GM21528 (cell line): ENCODE measurements around the gene GRID1.
"Not testable (repeated sequence)": the region's sequence is repeated elsewhere in the genome, so short reads cannot be mapped to it uniquely, and the experiment has no call there.

Experiments used
- ATAC-seq: cut with Tn5 transposase; IDR thresholded peaks from one replicate; pipeline ENCODE4 v1.9.1; 2021; ENCODE audit warnings: mild to moderate bottlenecking, moderate library complexity; ENCODE audit not compliant: unreplicated experiment, low FRiP score

GRID1 gene

DNA sequence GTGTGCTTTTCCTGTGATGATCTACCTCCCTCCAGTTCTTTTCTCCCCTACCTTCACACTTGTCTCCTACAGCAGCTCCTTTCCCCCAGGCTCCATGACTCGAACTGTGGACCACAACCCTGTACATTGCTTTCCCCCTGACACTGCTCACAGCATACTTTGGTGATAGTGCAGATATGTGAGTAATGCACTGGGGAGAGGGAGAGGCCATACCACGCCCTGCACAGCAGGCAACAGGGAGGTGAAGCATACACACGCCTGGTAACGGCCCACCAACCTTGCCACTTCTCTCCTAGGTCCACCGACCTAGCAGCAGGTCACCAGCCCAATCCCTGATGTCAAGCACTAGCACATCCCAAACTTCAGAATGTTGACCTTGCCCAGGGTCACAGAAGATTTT lies 238.2 kb downstream of the GRID1 start:
- no peak for ATAC-seq

- ATAC-seq = no peak
Observed at GRCh38 chr10:86127274-86127819, 239.2 kb downstream of the GRID1 start.

DNA sequence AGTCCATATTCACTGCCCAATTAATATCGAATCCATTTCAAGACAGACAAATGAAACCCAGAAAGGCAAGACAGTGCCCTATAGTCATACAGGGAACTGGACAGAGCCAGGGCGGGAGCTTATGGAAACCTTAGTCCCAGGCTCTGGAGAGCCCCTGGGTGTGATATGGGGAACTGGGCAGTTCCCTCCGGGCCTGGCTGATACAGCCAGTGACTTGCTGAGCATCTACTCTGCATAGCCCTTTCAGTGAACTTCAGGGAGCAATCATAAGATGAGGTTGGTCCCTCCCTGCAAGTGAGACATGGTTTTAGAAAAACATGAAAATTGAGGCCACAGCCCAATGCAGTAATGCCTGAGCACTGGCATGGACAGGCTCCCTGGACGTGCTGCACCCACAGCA lies 241.9 kb downstream of the GRID1 start:
- ATAC-seq = no peak

- no peak for ATAC-seq
Observed at GRCh38 chr10:86123715-86124114, 242.9 kb downstream of the GRID1 start.

DNA sequence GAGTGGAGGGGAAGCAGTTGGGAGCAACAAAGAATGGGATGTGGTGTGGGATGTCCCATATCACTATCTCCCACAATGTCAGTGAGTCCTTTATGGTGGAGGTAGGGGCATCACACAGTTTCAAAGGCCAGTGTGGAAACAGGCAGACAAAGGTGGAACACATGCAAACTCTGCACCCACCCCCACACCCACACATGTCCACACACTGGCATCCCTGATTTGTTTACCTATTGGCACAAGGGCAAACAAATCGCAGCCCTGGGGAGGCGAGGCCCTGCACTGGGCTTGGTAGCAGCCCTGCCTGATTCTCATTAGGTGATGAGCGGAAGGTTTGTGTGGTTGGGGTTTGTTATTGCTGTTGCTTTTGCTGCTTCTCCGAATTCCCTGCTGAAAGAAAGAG lies 243.3 kb downstream of the GRID1 start:
- ATAC-seq = no peak

DNA sequence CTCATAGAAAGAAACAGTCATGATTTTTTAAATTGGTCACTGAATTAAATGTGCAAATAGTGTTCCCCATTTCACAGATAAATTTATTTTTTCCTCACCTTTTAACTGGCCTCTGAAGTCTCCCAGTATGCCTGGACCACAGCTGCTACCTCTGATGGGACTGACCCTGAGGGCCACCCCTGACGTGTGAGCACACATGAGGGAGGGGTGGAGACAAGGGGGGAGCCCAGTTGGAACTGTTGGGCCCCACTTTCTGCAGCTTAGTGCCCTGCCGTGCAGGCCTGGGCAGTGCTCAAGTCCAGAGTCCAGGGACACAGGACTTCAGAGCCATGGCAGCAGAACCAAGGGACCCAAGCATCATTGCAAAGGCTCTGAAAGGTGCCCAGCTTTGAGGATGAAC lies 243.9 kb downstream of the GRID1 start:
- ATAC-seq = no peak

- ATAC-seq = no peak
Observed at GRCh38 chr10:86121200-86121599, 245.4 kb downstream of the GRID1 start.

DNA sequence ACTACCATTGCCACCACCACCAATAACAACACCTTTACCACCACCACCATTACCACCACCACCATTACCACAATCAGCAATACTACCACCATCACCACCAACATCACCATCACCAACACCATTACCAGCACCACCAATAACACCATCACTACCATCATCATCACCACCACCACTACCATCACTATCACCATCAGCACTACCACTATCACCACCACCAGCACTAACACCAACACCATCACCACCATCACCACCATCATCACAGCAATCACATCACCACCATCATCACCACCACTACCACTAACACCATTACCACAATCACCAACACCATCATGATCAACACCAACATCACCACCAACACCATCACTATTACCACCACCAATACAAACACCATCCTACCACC lies 249.5 kb downstream of the GRID1 start:
- no peak for ATAC-seq

DNA sequence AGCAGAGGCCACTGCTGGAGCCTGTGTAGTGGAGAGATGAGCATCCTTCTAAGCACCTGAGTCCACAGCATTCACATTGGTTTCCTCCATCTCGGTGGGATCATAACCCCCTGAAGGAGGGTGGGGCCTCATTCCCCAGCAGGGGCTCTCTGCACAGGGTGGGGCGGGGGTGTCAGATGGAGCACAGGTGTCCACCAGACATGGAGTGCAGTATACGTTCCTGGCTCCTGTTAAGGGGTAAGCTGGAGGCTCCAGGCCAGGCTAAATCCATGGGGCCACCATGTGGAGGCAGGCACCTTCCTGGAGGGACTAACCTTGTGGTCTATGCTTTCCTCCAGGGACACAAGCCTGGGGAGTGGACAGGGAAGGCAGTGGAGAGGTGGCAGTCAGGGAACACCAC lies 252.6 kb downstream of the GRID1 start:
- no peak for ATAC-seq

DNA sequence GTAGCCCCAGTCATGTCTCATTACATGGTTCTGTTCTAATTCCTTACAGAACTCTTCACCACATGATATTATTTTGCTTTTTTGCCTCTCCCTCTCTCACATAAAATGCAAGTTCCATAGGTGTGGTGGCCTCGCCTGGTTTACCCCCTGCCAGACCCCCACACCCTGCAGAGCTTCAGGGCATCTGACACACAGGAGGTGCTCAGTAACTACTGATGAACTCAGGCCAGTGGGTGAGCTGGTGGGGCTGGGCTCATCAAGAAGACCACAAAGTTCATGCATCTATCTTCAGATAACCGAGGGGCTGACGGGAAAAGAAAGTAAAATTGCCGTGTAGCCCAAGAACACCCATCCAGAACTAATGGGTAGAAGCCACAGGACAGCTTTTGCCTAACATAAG lies 253.1 kb downstream of the GRID1 start:
- no peak for ATAC-seq

- ATAC-seq = no peak
Observed at GRCh38 chr10:86113044-86113443, 253.6 kb downstream of the GRID1 start.

DNA sequence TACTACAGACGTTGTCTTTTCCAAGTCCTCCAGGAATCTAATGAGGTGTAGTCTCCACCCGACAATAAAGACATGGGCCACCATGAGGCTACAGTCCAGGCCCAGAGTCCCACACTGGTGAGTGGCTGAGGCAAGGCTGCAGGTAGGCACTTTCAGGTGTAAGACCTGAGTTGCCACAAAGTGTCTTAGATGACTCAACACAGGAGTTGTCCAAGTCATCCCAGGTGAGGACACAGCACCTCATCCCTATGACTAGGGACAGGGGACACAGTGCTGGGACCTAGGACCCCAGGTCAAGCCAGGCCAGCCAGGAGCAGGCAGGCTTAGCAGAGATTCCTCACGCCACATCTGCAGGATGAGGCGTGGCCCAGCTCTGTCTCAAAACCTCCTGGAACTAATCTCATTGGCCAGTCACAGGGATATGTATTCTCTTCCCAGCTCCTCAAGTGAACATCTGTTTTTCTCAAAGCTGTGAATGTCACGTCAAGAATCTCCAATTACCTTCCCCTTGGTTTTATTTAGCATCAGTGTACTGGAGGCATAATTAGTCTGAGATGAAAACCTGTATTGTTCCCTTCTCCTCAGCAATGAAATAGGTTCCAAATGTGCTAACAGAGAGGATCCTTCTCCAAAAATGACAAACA lies 254.6 kb downstream of the GRID1 start:
- no peak for ATAC-seq

DNA sequence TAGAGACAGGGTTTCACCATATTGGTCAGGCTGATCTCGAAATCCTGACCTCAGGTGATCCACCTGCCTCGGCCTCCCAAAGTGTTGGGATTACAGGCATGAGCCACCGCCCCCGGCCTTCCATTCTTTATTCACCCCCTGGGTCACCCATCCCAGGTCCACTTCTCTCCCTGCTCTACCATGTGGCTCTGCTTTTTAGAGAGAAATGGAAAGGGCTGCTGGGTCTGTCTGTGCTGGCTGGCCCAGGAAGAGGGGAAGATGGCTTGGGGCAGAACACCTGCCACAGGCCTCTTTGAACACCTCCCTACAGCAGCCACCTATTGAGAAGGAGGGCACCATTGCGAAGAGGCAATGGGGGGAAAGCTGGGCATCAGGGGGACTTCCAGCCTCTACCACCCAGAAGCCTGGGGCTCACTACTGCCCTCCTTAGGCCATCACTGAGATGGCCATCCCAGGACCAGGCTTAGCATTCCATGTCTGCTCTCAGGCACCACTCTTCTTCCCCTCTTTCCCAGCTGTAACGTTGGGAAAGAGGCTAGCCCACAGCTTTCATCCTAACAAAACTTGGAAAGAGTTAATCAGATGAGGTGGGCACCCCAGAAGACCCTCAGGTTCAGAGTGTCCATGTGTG lies 256.3 kb downstream of the GRID1 start:
- no peak for ATAC-seq

DNA sequence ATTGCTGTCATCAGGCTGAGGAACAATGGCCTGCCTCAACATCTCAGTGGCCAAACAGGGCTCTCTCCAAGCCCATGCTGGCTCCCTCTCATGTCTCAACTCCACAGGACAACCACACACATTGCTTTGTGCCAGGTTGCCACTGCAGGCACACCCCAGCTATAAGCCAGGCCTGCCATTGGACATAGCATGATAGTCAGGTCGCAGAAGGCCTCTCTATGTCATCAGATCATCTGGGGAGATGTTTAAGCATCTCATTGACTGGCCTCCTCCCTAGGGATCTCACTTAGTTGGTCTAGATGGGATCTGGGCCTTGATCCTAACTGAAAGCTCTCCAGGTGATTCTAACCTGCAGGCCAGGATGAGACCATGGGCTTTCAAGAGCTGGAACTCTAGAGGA lies 257.2 kb downstream of the GRID1 start:
- ATAC-seq = no peak

- no peak for ATAC-seq
Observed at GRCh38 chr10:86108696-86109095, 257.9 kb downstream of the GRID1 start.

GRCh38 chr10:86107611-86108310 lies 258.8 kb downstream of the GRID1 start:
- not testable (repeated sequence) for ATAC-seq

DNA sequence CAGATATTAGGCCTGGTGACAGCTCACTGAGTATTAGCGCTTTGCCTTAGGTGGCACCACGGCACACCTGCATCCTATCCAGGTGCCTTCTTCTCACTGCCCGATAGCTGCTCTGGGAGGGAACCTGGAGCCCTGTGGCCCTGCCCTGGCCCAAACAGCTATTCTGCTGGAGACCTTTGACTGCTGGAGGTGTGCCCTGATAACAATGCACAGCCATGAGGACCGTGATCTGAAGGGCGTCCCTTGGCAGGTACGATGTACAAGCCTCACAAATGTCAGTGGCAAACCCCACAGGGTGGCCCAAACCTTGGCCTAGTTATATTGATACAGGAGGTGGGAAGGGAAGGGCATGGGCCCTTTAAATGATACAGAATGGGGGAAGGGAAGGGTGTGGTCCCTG lies 259.5 kb downstream of the GRID1 start:
- ATAC-seq = no peak

DNA sequence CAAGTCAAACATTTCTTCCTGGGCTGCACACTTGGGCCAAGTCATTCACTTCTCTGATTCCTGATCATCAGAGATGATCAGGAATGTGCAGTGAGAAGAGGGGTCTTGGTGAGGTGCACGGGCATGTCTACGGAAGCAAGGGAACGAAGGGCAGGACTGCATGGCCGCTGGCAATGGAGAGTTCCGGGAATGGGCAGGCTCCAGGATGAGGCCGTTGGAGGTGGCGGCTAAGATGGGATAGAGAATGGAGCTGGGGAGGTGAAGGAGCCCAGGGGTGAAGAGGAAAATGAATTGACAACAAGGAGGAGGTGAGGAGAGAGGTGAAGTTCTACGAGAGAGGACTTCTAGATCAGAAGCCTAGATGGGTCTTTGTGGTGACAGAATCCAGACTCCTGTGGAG lies 260.0 kb downstream of the GRID1 start:
- ATAC-seq = no peak

DNA sequence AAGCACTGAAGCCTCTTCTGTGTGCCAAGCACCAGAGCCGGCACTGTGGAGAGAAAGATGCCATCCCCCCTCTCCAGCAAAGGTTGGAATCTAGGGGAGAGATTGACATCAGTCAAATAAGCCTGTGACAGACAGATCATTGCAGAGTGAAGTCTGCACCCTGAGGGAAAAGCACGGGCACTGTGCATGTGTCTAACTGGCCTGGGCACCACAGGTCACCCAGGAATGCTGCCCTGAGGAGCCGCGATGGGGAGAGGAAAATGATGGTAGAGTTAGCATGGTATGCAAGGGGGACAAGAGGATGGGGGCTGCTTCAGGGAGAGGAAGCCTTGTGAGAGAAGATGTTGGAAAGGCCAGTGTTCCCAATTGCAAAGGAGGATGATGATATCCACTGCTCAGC lies 261.0 kb downstream of the GRID1 start:
- ATAC-seq = no peak

GRCh38 chr10:86105181-86105580 lies 261.4 kb downstream of the GRID1 start:
- ATAC-seq = no peak

DNA sequence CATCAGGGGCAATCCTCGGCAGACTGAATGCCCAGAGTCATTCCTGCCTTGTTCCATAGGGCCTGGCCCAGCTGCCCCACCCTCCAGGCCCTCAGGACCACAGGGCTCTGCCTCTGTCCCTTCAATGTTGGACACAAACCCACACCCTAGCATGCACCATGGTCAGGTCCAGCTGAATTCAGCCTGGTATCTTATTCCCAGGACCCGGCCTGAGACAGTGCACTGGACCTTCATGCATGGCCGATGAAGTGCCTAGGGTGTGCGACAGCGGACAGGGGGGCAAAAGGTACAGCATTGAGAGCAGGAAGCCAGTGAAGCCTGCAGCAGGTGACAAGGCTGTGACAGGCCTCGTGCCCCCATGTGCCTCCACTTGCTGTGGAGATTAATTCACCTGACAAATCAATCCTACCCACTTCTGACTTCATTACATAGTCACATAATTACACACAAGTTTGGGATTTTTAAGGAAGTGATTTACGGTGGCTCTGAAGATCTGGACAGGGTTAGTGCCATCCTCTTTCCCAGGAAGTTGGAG lies 261.9 kb downstream of the GRID1 start:
- no peak for ATAC-seq
